GM21515 (cell line): Measurements from ENCODE around the gene FEZF2.

Experiments
- ATAC-seq: cut with Tn5 transposase; IDR thresholded peaks from one replicate; pipeline ENCODE4 v1.9.1; 2021; ENCODE audit not compliant: unreplicated experiment

The FEZF2 gene

GRCh38 chr3:62373215-62373614, at the start of gene FEZF2:
Gene FEZF2 (minus strand): TSS chr3:62373550. CDS start chr3:62372868, 682 bp downstream.
- ATAC-seq = no peak

GRCh38 chr3:62421207-62421606, 47.9 kb upstream of the FEZF2 start:
- ATAC-seq = no peak

DNA sequence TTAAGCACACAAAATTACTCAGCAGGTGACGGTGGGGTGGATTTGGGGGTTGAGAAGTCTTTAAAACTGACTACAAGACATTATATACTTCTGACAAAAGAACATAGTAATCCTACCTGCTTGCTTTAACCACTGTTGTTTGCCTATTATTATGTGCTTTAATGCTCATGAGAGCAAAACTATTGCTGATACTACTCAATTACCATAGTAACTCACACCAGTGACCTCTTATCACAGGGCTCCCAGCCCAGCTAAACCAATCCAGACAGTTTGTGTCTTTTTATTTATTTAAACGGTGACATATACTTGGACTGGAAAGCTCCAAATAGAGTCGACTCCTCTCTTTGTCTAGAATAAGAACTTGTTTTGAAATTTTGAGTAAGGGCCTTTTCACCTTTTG, 42.8 kb upstream of the FEZF2 start:
- ATAC-seq = no peak

DNA sequence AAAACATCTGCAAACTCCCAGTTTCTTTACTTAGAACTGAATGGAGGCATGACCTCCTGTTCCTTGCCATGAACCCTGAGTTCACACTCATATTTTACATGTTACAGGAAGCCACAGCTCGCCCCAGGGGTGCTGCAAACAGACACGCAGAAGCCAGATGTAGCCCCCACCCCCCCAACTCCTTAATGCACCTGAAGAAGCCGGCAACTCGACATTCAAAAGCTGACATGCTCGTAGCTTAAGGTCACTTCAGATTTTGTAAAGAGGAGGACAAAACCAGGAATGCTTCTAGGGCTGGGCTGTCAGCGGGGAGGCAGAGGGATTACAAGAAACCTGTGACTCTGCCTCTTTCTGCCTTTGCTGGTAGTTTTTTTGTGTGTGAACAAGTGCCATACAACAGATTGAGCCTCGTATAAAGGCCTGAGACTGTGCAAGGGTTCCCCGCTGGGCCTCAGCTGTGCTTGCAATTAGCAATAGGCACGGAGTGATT, 42.0 kb upstream of the FEZF2 start:
- ATAC-seq = no peak

GRCh38 chr3:62414786-62415185, 41.4 kb upstream of the FEZF2 start:
- ATAC-seq = no peak

GRCh38 chr3:62413687-62414086, 40.3 kb upstream of the FEZF2 start:
- no peak for ATAC-seq

- no peak for ATAC-seq
Observed at GRCh38 chr3:62406945-62407344, 33.6 kb upstream of the FEZF2 start.

DNA sequence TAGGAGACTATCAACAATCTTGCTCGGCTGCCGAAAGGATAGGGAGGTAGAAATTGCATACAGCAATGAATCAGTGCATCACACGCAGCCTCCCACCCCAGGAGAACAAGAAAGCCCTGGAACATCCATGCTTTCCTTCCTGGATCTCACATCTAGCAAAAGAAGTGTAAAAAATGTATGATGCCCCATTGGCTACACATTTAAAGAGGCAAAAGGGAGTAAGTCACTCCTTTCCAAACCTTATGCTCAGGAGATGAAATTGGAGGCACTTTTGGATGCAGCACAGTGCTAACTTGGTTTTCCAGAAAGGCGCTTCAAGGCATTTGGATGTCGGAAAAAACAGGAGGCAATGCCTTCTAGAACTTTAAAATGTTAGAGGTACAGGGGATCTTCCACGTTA, 32.2 kb upstream of the FEZF2 start:
- no peak for ATAC-seq

- ATAC-seq = no peak
Observed at GRCh38 chr3:62405135-62405534, 31.8 kb upstream of the FEZF2 start.

GRCh38 chr3:62404321-62404720, 31.0 kb upstream of the FEZF2 start:
- ATAC-seq = no peak

DNA sequence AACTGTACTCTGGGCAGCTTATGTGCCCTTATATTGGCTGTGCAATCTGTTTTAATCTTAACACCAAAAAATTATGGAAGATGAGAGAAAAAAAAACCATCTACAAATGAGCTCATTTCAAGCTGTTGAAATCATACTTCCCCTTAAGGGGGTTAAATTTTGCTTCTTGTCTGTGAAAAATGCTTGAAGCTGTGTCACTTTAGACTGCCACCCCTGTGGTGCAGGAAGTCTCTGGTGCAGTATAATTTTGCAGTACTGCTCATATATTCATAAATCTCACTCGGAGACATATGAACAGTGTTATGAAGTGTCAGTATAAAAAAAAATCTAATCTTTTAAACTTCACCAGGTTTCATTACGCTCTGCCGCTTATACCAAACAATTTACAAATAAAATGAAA, 30.4 kb upstream of the FEZF2 start:
- ATAC-seq = no peak

DNA sequence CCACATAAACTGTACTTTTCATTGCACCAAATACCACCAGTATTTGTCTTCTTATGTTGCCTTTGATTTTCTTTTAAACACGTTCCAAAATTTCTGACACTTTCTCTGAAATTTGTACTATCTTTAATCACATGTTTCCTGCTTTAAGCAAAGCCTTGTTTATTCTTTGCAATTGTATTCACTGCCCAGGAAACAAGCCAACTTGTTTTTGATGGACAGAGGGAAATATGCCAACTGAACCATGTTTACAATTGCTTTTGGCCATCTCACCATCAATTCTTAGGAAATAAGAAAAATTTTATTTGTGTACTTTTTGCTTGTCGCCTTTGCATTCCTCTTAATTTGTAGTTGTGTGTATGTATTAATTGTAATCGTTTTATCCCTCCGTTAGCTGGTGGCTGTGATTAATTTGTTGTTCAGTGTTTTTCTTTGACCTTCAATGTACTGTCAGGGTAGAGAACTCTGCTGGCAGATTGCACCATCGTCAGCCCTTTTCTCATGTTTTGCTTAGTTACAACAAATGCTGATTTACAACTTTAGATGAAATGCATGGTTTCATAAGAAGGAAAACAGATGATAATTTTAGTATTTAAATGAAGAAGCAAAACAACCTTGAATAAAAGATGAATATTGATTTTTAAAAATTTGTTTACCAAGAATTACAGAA, 19.4 kb upstream of the FEZF2 start:
- no peak for ATAC-seq

GRCh38 chr3:62387251-62387650, 13.9 kb upstream of the FEZF2 start:
- no peak for ATAC-seq

- ATAC-seq = no peak
Observed at GRCh38 chr3:62379321-62379798, 6.0 kb upstream of the FEZF2 start.

DNA sequence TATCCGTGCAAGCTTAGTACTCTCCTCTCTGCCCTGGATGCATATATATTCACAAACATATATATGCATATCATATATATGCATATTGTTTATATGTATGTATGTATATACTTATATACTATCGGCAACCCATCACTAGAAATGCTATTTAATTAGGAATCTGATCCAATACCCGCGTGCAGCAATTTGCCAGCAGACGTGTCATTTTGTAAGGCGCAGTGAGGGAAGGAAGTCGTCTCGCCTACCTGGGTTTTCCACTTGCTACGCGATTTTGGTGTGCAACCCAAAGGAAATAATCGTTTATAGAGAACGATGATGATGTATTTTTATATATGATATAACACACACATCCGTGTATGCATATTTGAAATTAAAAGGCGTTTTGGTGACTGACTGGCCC, 5.6 kb upstream of the FEZF2 start:
- no peak for ATAC-seq

DNA sequence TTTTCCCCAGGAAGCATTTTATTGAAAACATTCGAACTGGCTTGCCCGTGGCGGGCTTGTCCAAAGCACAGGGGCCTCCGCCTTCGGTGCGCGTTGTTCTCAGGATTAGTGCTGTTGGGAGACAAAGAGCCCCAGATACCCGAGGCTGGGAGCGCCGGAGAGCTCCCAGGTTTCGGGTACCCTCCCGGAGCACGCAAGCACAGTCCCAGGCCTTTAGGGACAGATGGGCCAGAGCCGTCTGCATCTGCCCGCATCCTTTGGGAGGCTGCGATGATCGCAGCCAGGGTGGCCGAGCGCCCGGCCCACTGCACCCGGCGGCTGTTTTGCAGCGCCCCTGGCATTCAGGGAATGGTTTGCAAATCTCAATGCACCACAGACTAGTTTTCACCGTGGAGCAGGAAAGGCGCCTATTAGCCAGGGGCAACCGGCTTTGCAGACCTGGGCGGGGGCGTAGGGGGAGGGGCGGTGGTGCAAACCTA, 5.0 kb upstream of the FEZF2 start:
- no peak for ATAC-seq

- ATAC-seq = no peak
Observed at GRCh38 chr3:62376906-62377877, 3.8 kb upstream of the FEZF2 start.

- no peak for ATAC-seq
Observed at GRCh38 chr3:62376454-62376720, 3.0 kb upstream of the FEZF2 start.

DNA sequence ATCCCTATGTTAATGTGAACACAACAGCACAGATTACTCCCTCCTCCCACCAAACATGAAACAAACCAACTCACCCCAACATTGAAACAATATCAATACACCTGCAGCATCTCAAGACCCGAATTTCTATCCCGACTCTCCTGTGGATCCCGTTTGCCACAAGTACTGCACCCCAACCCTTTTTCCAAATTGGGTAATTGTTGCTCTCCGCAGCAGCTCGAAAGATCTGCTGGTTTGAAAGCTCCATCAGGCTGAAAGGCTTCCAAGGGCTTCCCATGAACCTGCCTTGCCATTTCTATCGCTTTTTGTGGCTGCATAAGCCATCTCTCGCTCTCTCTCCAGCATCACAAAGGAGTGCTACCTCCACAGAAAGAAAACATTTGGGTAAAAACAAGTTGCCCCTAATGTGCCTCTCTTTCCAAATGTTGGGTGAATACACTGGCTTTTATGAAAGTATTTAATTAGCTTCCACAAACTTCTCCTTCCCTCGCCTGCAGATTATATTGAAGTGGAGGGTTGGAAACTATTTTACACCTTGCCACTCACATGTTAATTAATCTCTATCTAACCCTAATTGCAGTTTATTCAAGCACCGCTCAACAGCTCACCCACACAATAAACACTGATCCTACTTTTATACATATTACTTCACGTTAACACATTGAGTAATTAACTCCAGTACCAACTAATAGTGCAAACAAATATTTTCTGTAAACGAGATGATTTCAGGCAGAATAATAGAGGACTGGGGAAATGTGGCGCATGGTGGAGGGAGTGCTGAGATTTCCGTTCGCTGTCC, 2.5 kb upstream of the FEZF2 start:
- no peak for ATAC-seq

GRCh38 chr3:62374341-62375218, 1.2 kb upstream of the FEZF2 start:
- no peak for ATAC-seq
